A204.1 (cell line): ENCODE results near the gene ZNF19.
"Not testable (repeated sequence)": the region's sequence is repeated elsewhere in the genome, so short reads cannot be mapped to it uniquely, and the experiment has no call there.

ENCODE experiments used
- FAIRE-seq: peaks from 2 replicates; lab custom pipeline; 2012; peaks lifted over from hg19 to GRCh38; lab: Jason Lieb, UNC

Gene ZNF19

GRCh38 chr16:71489122-71489521, at the start of gene ZNF19:
TSS of gene ZNF19 (minus strand) at chr16:71489324. CDS start at chr16:71482114, 7,210 bp downstream.
- FAIRE-seq, result no peak

- FAIRE-seq, result no peak
These were observed 48.5 kb upstream of the ZNF19 start for GRCh38 chr16:71537643-71538042.

- no peak for FAIRE-seq
These were observed 47.8 kb upstream of the ZNF19 start for GRCh38 chr16:71536752-71537499.

- FAIRE-seq, result no peak
These were observed 43.2 kb upstream of the ZNF19 start for GRCh38 chr16:71532366-71532765.

GRCh38 chr16:71528863-71529262, 39.7 kb upstream of the ZNF19 start:
- no peak for FAIRE-seq

- no peak for FAIRE-seq
These were observed 39.1 kb upstream of the ZNF19 start for GRCh38 chr16:71528257-71528656.

- peak; percentile 90 for FAIRE-seq
These were observed 37.0 kb upstream of the ZNF19 start, which contains the start of gene CHST4 for GRCh38 chr16:71526111-71526631. TSS of gene CHST4 (plus strand) at chr16:71526426. CDS start at chr16:71536678, 10,252 bp downstream.

GRCh38 chr16:71524566-71525553, 35.7 kb upstream of the ZNF19 start:
- peak; percentile 77 for FAIRE-seq

GRCh38 chr16:71520550-71520949, 31.4 kb upstream of the ZNF19 start:
- FAIRE-seq, result no peak

- FAIRE-seq, result no peak
These were observed 25.9 kb upstream of the ZNF19 start for GRCh38 chr16:71515026-71515425.

GRCh38 chr16:71514476-71514875, 25.4 kb upstream of the ZNF19 start:
- FAIRE-seq, result no peak

GRCh38 chr16:71513302-71513701, 24.2 kb upstream of the ZNF19 start:
- FAIRE-seq, result no peak

- FAIRE-seq, result no peak
These were observed 17.9 kb upstream of the ZNF19 start for GRCh38 chr16:71507061-71507460.

- no peak for FAIRE-seq
These were observed 15.8 kb upstream of the ZNF19 start for GRCh38 chr16:71504901-71505300.

- not testable (repeated sequence) for FAIRE-seq
These were observed 14.9 kb upstream of the ZNF19 start for GRCh38 chr16:71504051-71504450.

- FAIRE-seq, result no peak
These were observed 12.4 kb upstream of the ZNF19 start for GRCh38 chr16:71501547-71501946.

GRCh38 chr16:71500964-71501363, 11.8 kb upstream of the ZNF19 start:
- no peak for FAIRE-seq

GRCh38 chr16:71499775-71500364, 10.7 kb upstream of the ZNF19 start:
- FAIRE-seq, result peak; percentile 86

GRCh38 chr16:71498031-71498430, 8.9 kb upstream of the ZNF19 start:
- no peak for FAIRE-seq

- FAIRE-seq, result no peak
These were observed 4.1 kb upstream of the ZNF19 start for GRCh38 chr16:71493213-71493612.

GRCh38 chr16:71492786-71493185, 3.7 kb upstream of the ZNF19 start:
- no peak for FAIRE-seq

GRCh38 chr16:71491054-71491453, 1.9 kb upstream of the ZNF19 start:
- no peak for FAIRE-seq
